Muscle layer of colon (tissue), 2 donors: ENCODE measurements around the gene CCL22.

Experiments
- H3K27ac ChIP-seq: one replicate; pipeline ENCODE4 v1.7.0; 2013; ENCODE audit warnings: low read depth, mild to moderate bottlenecking, low read length, moderate library complexity
- H3K27me3 ChIP-seq, 2 donors: one replicate each; pipeline ENCODE4 v1.7.0; 2013; ENCODE audit warnings: low read length in 2 of 2, mild to moderate bottlenecking in 2 of 2; ENCODE audit not compliant: insufficient read depth in 2 of 2, control insufficient read depth in 1 of 2
- H3K36me3 ChIP-seq: one replicate; pipeline ENCODE4 v1.7.0; 2013; ENCODE audit warnings: mild to moderate bottlenecking, low read length; ENCODE audit not compliant: insufficient read depth
- H3K4me1 ChIP-seq: one replicate; pipeline ENCODE4 v1.7.0; 2013; ENCODE audit warnings: mild to moderate bottlenecking, low read length; ENCODE audit not compliant: insufficient read depth
- H3K4me3 ChIP-seq, 2 donors: one replicate each; pipeline ENCODE4 v1.7.0; 2013; ENCODE audit warnings: low read length in 2 of 2, low read depth in 1 of 2, mild to moderate bottlenecking in 1 of 2, moderate library complexity in 1 of 2
- H3K9ac ChIP-seq: one replicate; pipeline ENCODE4 v1.7.0; 2013; ENCODE audit warnings: low read length
- H3K9me3 ChIP-seq: one replicate; pipeline ENCODE4 v1.7.0; 2013; ENCODE audit warnings: mild to moderate bottlenecking, low read length
- donor health status: abdominal sarcoma.
- donor health status: Adenocarcinoma of cecum.

CCL22 gene

GRCh38 chr16:57349212-57350031 is 9.2 kb upstream of the CCL22 start:
- Histone ChIP-seq H3K4me1 (no peaks in the 10 kb centered on the region), H3K27me3 (no peaks in the 10 kb centered on the region), H3K9me3 (no peaks in the 10 kb centered on the region), H3K36me3 (no peaks in the 10 kb centered on the region), H3K27ac (no peak overlapping the region), H3K4me3 (no peak overlapping the region), H3K9ac (no peak overlapping the region)

- Histone ChIP-seq H3K9me3 (no peaks in the 10 kb centered on the region), H3K27ac (no peak overlapping the region), H3K36me3 (no peaks in the 10 kb centered on the region), H3K4me3 (no peak overlapping the region), H3K9ac (no peak overlapping the region), H3K27me3 (no peaks in the 10 kb centered on the region), H3K4me1 (no peaks in the 10 kb centered on the region)
Measured at GRCh38 chr16:57352636-57353047, 5.9 kb upstream of the CCL22 start.

GRCh38 chr16:57354311-57354710 is 4.3 kb upstream of the CCL22 start:
- Histone ChIP-seq H3K4me1 (no peaks in the 10 kb centered on the region), H3K9ac (no peak overlapping the region), H3K4me3 (no peak overlapping the region), H3K27me3 (no peaks in the 10 kb centered on the region), H3K27ac (no peak overlapping the region), H3K36me3 (no peaks in the 10 kb centered on the region), H3K9me3 (no peaks in the 10 kb centered on the region)

- H3K27me3 ChIP-seq, result no peaks in the 10 kb centered on the region
- H3K27ac ChIP-seq, result no peak overlapping the region
- no peak overlapping the region for H3K4me3 ChIP-seq
- no peaks in the 10 kb centered on the region for H3K4me1 ChIP-seq
- H3K9ac ChIP-seq, result no peak overlapping the region
- no peaks in the 10 kb centered on the region for H3K36me3 ChIP-seq
- H3K9me3 ChIP-seq, result no peaks in the 10 kb centered on the region
Measured at GRCh38 chr16:57355898-57356414, 2.6 kb upstream of the CCL22 start.

GRCh38 chr16:57356547-57356946 is 2.0 kb upstream of the CCL22 start:
- no peaks in the 10 kb centered on the region for H3K9me3 ChIP-seq
- no peak overlapping the region for H3K27ac ChIP-seq

GRCh38 chr16:57357330-57358085 is 1.1 kb upstream of the CCL22 start:
- Histone ChIP-seq H3K9ac (no peak overlapping the region), H3K4me1 (no peaks in the 10 kb centered on the region), H3K4me3 (no peak overlapping the region), H3K36me3 (no peaks in the 10 kb centered on the region), H3K9me3 (no peaks in the 10 kb centered on the region), H3K27ac (no peak overlapping the region), H3K27me3 (no peaks in the 10 kb centered on the region)

More at GRCh38 chr16:57356547-57356946, 2.0 kb upstream of the CCL22 start:
- Histone ChIP-seq H3K4me3 (no peak overlapping the region), H3K4me1 (no peaks in the 10 kb centered on the region), H3K9ac (no peak overlapping the region), H3K27me3 (no peaks in the 10 kb centered on the region), H3K36me3 (no peaks in the 10 kb centered on the region)

- no peaks in the 10 kb centered on the region for H3K9me3 ChIP-seq
- H3K36me3 ChIP-seq, result no peaks in the 10 kb centered on the region
- no peak overlapping the region for H3K27ac ChIP-seq
- H3K9ac ChIP-seq, result no peak overlapping the region
- no peak overlapping the region for H3K4me3 ChIP-seq
- H3K4me1 ChIP-seq, result no peaks in the 10 kb centered on the region
- H3K27me3 ChIP-seq, result no peaks in the 10 kb centered on the region
Measured at GRCh38 chr16:57358086-57358420, 530 bp upstream of the CCL22 start.

- Histone ChIP-seq H3K4me1 (no peaks in the 10 kb centered on the region), H3K36me3 (no peaks in the 10 kb centered on the region), H3K9ac (no peak overlapping the region), H3K9me3 (no peaks in the 10 kb centered on the region), H3K27me3 (no peaks in the 10 kb centered on the region), H3K4me3 (no peak overlapping the region), H3K27ac (no peak overlapping the region)
Measured at GRCh38 chr16:57360321-57360935, 1.8 kb downstream of the CCL22 start.

GRCh38 chr16:57361404-57361803 is 2.8 kb downstream of the CCL22 start:
- Histone ChIP-seq H3K4me3 (no peak overlapping the region), H3K9ac (no peak overlapping the region), H3K27me3 (no peaks in the 10 kb centered on the region), H3K9me3 (no peaks in the 10 kb centered on the region), H3K4me1 (no peaks in the 10 kb centered on the region), H3K27ac (no peak overlapping the region), H3K36me3 (no peaks in the 10 kb centered on the region)

GRCh38 chr16:57364143-57364542 is 5.6 kb downstream of the CCL22 start:
- Histone ChIP-seq H3K9me3 (no peaks in the 10 kb centered on the region), H3K36me3 (no peaks in the 10 kb centered on the region), H3K27me3 (no peaks in the 10 kb centered on the region), H3K9ac (no peak overlapping the region), H3K4me3 (no peak overlapping the region), H3K4me1 (no peaks in the 10 kb centered on the region), H3K27ac (no peak overlapping the region)

- H3K9ac ChIP-seq, result no peak overlapping the region
- H3K9me3 ChIP-seq, result no peaks in the 10 kb centered on the region
- no peak overlapping the region for H3K4me3 ChIP-seq
- peaks cover 3% of the 10 kb centered on the region for H3K4me1 ChIP-seq
- no peaks in the 10 kb centered on the region for H3K27me3 ChIP-seq
- no peaks in the 10 kb centered on the region for H3K36me3 ChIP-seq
- no peak overlapping the region for H3K27ac ChIP-seq
Measured at GRCh38 chr16:57366544-57367040, 8.0 kb downstream of the CCL22 start.
